K562 (cell line): ENCODE results near the gene FLAD1. TPM values are rescaled to one million over a fixed set of nuclear protein-coding genes. Genes with fewer than 3 reads are reported as not detected.

Experiments
- COPS2 ChIP-seq: fragments of 450-650 bp; conservative IDR thresholded peaks from 2 replicates; pipeline ENCODE4 v1.6.1; 2016; ENCODE audit warnings: mild to moderate bottlenecking, moderate library complexity
- EGR1 ChIP-seq: fragments of 450-650 bp; conservative IDR thresholded peaks from 2 replicates; pipeline ENCODE4 v1.6.1; 2017; ENCODE audit warnings: mild to moderate bottlenecking
- HDAC8 ChIP-seq: fragments of 450-650 bp; IDR thresholded peaks from 2 replicates; pipeline ENCODE4 v1.6.1; 2016; ENCODE audit warnings: mild to moderate bottlenecking, missing genetic modification characterization, moderate library complexity, missing compliant biosample characterization
- KDM2B ChIP-seq: fragments of 250-450 bp; sonication (Bioruptor Pico); IDR thresholded peaks from 2 replicates; pipeline ENCODE4 v1.8.0; 2021; ENCODE audit warnings: mild to moderate bottlenecking, moderate library complexity
- MEF2A ChIP-seq: IDR thresholded peaks from 2 replicates; pipeline ENCODE4 v1.6.1; 2011; ENCODE audit warnings: low read depth, mild to moderate bottlenecking, low read length, moderate library complexity; ENCODE audit not compliant: control insufficient read depth
- NCOA4 ChIP-seq: fragments of 450-650 bp; IDR thresholded peaks from 2 replicates; pipeline ENCODE4 v1.6.1; 2018; ENCODE audit warnings: mild to moderate bottlenecking; ENCODE audit not compliant: partially characterized antibody
- NCOR1 ChIP-seq: fragments of 450-650 bp; IDR thresholded peaks from 2 replicates; pipeline ENCODE4 v1.6.1; 2016; ENCODE audit warnings: mild to moderate bottlenecking, moderate library complexity
- POLR2G ChIP-seq: fragments of 200-400 bp; formaldehyde crosslinking; IDR thresholded peaks from 2 replicates; pipeline ENCODE4 v1.6.1; 2017; ENCODE audit warnings: low read depth, mild to moderate bottlenecking, antibody characterized with exemption, low read length, moderate library complexity
- RAD21 ChIP-seq, 2 experiments: fragments of 250-450 bp in 1 of 2; fragments of 450-650 bp in 1 of 2; sonication (Bioruptor Pico) in 1 of 2; formaldehyde crosslinking in 1 of 2; IDR thresholded peaks in 1 of 2; conservative IDR thresholded peaks in 1 of 2; 2 replicates each; pipeline versions ENCODE4 v1.4.0 to v1.8.0; 2020 to 2022; ENCODE audit warnings: mild to moderate bottlenecking in 2 of 2, moderate library complexity in 1 of 2
- RNF2 ChIP-seq: sonication (generic); IDR thresholded peaks from 2 replicates; pipeline ENCODE4 v1.6.1; 2016
- SAFB ChIP-seq: fragments of 200-400 bp; formaldehyde crosslinking; IDR thresholded peaks from 2 replicates; pipeline ENCODE4 v1.6.1; 2017; ENCODE audit warnings: low read depth, low read length, borderline replicate concordance
- XRCC5 ChIP-seq: fragments of 200-400 bp; formaldehyde crosslinking; IDR thresholded peaks from 2 replicates; pipeline ENCODE4 v1.6.1; 2017; ENCODE audit warnings: low read depth, mild to moderate bottlenecking, low read length
- ZNF263 ChIP-seq: sonication (generic); formaldehyde crosslinking; IDR thresholded peaks from 2 replicates; pipeline ENCODE4 v1.8.0; 2022; ENCODE audit warnings: mild to moderate bottlenecking, missing genetic modification reagents, borderline replicate concordance
- ZNF511 ChIP-seq: sonication (generic); formaldehyde crosslinking; IDR thresholded peaks from 2 replicates; pipeline ENCODE4 v1.8.0; 2022; ENCODE audit warnings: mild to moderate bottlenecking, missing genetic modification reagents
- ZNF589 ChIP-seq: fragments of 200-800 bp; sonication (Bioruptor generic); IDR thresholded peaks from 2 replicates; pipeline ENCODE4 v1.6.1; 2016; ENCODE audit warnings: low read depth, missing genetic modification characterization, missing compliant biosample characterization
- ZNF644 ChIP-seq: fragments of 200-800 bp; sonication (Bioruptor generic); IDR thresholded peaks from 2 replicates; pipeline ENCODE4 v1.6.1; 2016; ENCODE audit warnings: low read depth, missing genetic modification characterization, missing compliant biosample characterization
- ZNF668 ChIP-seq: fragments of 250-450 bp; sonication (Bioruptor Pico); IDR thresholded peaks from 2 replicates; pipeline ENCODE4 v1.8.0; 2022; ENCODE audit warnings: mild to moderate bottlenecking, inconsistent platforms
- ZNF830 ChIP-seq: fragments of 250-450 bp; sonication (Bioruptor Pico); IDR thresholded peaks from 2 replicates; pipeline ENCODE4 v1.5.0; 2021; ENCODE audit warnings: mild to moderate bottlenecking
- ZSCAN32 ChIP-seq: fragments of 450-650 bp; formaldehyde crosslinking; IDR thresholded peaks from 2 replicates; pipeline ENCODE4 v1.4.0; 2020; ENCODE audit warnings: mild to moderate bottlenecking, moderate library complexity
- polyA plus RNA-seq, 8 experiments: library from polyadenylated mRNA; depleted of rRNA in 4 of 8; stranded (reverse) in 5 of 8; unstranded in 3 of 8; fragments of >200 nt; fragmentation: Nextera tagmentation in 2 of 8; fragmentation: Illumina TruSeq in 1 of 8; extraction: Ambion mirVana in 2 of 8; extraction: Trizol in 1 of 8; gene quantifications; 2 replicates each; pipeline versions ENCODE4 v1.2.1 to v1.2.3, GENCODE V29; 2011 to 2014; ENCODE audit warnings: inconsistent platforms in 1 of 8, missing spikeins in 1 of 8
- total RNA-seq, 7 experiments: library from RNA; depleted of rRNA in 6 of 7; stranded (reverse); fragments of >200 nt in 6 of 7; fragmentation: Illumina TruSeq in 2 of 7; extraction: Trizol in 2 of 7; gene quantifications; 2 replicates each; pipeline versions ENCODE4 v1.2.1 to v1.2.3, GENCODE V29; 2011 to 2021; ENCODE audit warnings: low replicate concordance in 1 of 7
- TF ChIP-seq, protein P1 (sequence below): fragments of 250-450 bp; sonication (Bioruptor Pico); IDR thresholded peaks from 2 replicates; pipeline ENCODE4 v1.4.0; 2020; ENCODE audit warnings: borderline replicate concordance
- TF ChIP-seq, protein P2 (sequence below): sonication (generic); formaldehyde crosslinking; IDR thresholded peaks from 2 replicates; pipeline ENCODE4 v1.8.1; 2023; ENCODE audit warnings: mild to moderate bottlenecking, missing genetic modification reagents
- TF ChIP-seq, protein P3 (sequence below): fragments of 450-650 bp; IDR thresholded peaks from 2 replicates; pipeline ENCODE4 v1.6.1; 2016

The FLAD1 gene
- total and polyA plus RNA-seq, 9 of the 15 experiments (the other 6 are each of a cell fraction or from before 2014, with no cell fraction given): 24.9 to 85.8 (median 67.0) TPM

DNA sequence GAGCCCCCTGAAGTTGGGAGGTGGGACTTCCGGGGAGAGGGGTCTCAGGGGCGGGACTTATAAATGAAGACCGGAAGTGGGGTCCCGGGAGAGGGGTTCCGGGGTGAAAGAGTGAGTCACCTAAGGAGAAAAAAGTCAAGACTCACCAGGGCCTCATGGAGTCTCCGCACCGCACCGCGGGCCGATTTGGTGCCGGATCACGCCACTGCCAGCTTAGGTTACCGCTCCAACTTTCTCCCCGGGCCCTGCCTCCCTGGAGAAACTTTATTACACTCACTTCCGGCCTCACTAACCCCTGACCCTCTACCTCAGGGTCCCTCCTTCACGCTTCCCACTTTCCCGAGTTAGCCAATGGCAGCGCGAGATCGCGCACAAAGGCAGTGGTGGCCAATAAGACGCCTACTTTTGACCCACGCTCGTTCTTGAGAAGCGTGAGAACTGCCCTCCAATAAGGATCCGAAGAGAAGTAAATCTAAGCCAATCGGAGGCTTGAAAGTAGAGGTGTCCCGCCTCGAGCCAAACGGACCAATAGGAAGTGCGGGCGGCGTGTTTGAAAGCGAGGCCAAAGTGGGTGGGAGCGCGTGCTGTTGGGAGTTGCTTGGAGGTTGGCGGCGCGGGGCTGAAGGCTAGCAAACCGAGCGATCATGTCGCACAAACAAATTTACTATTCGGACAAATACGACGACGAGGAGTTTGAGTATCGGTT lies 8.9 kb upstream of the FLAD1 start, which contains the start of gene CKS1B (continued):
- TF ChIP-seq, protein P1, sequence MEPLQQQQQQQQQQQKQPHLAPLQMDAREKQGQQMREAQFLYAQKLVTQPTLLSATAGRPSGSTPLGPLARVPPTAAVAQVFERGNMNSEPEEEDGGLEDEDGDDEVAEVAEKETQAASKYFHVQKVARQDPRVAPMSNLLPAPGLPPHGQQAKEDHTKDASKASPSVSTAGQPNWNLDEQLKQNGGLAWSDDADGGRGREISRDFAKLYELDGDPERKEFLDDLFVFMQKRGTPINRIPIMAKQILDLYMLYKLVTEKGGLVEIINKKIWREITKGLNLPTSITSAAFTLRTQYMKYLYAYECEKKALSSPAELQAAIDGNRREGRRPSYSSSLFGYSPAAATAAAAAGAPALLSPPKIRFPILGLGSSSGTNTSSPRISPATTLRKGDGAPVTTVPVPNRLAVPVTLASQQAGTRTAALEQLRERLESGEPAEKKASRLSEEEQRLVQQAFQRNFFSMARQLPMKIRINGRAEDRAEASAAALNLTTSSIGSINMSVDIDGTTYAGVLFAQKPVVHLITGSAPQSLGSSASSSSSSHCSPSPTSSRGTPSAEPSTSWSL (CRISPR knock-in tag): no peak
- TF ChIP-seq RNF2 (peak; percentile 91), XRCC5 (no peak), ZNF511 (CRISPR knock-in tag) (no peak; the same call in 1 of the 2 replicates), RAD21 (CRISPR knock-in tag; conservative IDR thresholded peaks at IDR 0.05 in 1 of 2, IDR thresholded peaks at IDR 0.05 in 1 of 2) (no peak), ZNF830 (CRISPR knock-in tag) (peak; percentile 62; the same call in 1 of the 2 replicates), SAFB (no peak), MEF2A (no peak), ZSCAN32 (CRISPR knock-in tag) (no peak), ZNF644 (no peak), KDM2B (CRISPR knock-in tag) (no peak), HDAC8 (tag) (no peak), POLR2G (peak; percentile 94), COPS2 (no peak), ZNF668 (CRISPR knock-in tag) (no peak), NCOR1 (no peak), ZNF589 (CRISPR knock-in tag) (no peak), NCOA4 (no peak), EGR1 (peak; percentile 78), ZNF263 (CRISPR knock-in tag) (no peak; the same call in 1 of the 2 replicates)
- TF ChIP-seq, protein P2, sequence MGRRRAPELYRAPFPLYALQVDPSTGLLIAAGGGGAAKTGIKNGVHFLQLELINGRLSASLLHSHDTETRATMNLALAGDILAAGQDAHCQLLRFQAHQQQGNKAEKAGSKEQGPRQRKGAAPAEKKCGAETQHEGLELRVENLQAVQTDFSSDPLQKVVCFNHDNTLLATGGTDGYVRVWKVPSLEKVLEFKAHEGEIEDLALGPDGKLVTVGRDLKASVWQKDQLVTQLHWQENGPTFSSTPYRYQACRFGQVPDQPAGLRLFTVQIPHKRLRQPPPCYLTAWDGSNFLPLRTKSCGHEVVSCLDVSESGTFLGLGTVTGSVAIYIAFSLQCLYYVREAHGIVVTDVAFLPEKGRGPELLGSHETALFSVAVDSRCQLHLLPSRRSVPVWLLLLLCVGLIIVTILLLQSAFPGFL (CRISPR knock-in tag): no peak
- TF ChIP-seq, protein P3, sequence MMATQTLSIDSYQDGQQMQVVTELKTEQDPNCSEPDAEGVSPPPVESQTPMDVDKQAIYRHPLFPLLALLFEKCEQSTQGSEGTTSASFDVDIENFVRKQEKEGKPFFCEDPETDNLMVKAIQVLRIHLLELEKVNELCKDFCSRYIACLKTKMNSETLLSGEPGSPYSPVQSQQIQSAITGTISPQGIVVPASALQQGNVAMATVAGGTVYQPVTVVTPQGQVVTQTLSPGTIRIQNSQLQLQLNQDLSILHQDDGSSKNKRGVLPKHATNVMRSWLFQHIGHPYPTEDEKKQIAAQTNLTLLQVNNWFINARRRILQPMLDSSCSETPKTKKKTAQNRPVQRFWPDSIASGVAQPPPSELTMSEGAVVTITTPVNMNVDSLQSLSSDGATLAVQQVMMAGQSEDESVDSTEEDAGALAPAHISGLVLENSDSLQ: peak; percentile 85
